Right atrium auricular region (tissue), 2 donors: ENCODE measurements around the gene SLC24A4. TPM values are rescaled to one million over a fixed set of nuclear protein-coding genes. Genes with fewer than 3 reads are reported as not detected.

Source experiments
- DNase-seq: peaks from one replicate; pipeline ENCODE4 v3.0.0-alpha.2; 2019; ENCODE audit warnings: low spot score
- H3K27ac ChIP-seq, 2 donors: fragments of 200-600 bp; sonication (generic); 1 replicate in 1 of 2; 2 replicates in 1 of 2; pipeline ENCODE4 v1.5.1; 2016 to 2019
- H3K27me3 ChIP-seq, 2 donors: fragments of 200-600 bp; sonication (generic); one replicate each; pipeline versions ENCODE4 v1.5.1 to v1.6.0; 2017 to 2019
- H3K36me3 ChIP-seq: fragments of 200-600 bp; sonication (generic); one replicate; pipeline ENCODE4 v1.5.1; 2016
- H3K4me1 ChIP-seq, 2 donors: fragments of 200-600 bp; sonication (generic); one replicate each; pipeline versions ENCODE4 v1.5.1 to v1.6.0; 2017 to 2019
- H3K4me3 ChIP-seq, 2 donors: fragments of 200-600 bp; sonication (generic); 1 replicate in 1 of 2; 2 replicates in 1 of 2; pipeline ENCODE4 v1.5.1; 2017 to 2019; ENCODE audit warnings: mild to moderate bottlenecking in 1 of 2, moderate library complexity in 1 of 2
- H3K9me3 ChIP-seq, 2 donors: fragments of 200-600 bp; sonication (generic); one replicate each; pipeline ENCODE4 v1.5.1; 2019
- total RNA-seq, 2 donors: library from RNA; depleted of rRNA; stranded (reverse); fragments of >200 nt; gene quantifications; one replicate each; pipeline ENCODE4 v1.1.0, GENCODE V29; 2016
- TF ChIP-seq, protein P1 (sequence below), 2 donors: fragments of 200-600 bp; sonication (generic); IDR thresholded peaks; one replicate each; pipeline ENCODE4 v1.5.1; 2019; ENCODE audit warnings: antibody characterized with exemption in 2 of 2

Gene SLC24A4
- total RNA-seq, 2 donors from 2014 or later: 0.04 to 0.24 TPM

DNA sequence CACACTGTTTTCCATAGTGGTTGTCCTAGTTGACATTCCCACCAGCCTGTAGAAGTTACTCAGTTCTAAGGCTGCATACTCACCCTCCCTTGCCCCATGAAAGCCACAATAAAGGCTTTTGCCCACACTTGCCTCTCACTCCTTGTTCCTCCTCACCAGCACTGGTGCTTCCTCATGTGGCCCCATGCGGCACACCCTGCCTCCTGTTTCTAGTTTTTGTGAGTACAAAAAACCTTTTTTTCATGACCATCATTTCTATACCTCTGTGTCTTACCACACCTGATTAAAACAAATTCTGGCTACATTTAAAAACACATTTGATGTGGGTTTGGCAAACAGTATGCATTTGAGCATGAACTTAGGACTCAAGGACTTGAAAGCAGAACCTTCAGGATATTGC lies 149.9 kb downstream of the SLC24A4 start:
- peaks cover 0 to 7% of the 10 kb centered on the region in 2 donors for H3K9me3 ChIP-seq
- H3K4me1 ChIP-seq: peaks cover 0 to 13% of the 10 kb centered on the region in 2 donors
- TF ChIP-seq, protein P1, sequence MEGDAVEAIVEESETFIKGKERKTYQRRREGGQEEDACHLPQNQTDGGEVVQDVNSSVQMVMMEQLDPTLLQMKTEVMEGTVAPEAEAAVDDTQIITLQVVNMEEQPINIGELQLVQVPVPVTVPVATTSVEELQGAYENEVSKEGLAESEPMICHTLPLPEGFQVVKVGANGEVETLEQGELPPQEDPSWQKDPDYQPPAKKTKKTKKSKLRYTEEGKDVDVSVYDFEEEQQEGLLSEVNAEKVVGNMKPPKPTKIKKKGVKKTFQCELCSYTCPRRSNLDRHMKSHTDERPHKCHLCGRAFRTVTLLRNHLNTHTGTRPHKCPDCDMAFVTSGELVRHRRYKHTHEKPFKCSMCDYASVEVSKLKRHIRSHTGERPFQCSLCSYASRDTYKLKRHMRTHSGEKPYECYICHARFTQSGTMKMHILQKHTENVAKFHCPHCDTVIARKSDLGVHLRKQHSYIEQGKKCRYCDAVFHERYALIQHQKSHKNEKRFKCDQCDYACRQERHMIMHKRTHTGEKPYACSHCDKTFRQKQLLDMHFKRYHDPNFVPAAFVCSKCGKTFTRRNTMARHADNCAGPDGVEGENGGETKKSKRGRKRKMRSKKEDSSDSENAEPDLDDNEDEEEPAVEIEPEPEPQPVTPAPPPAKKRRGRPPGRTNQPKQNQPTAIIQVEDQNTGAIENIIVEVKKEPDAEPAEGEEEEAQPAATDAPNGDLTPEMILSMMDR (IDR thresholded peaks at IDR 0.05): no peak
- H3K4me3 ChIP-seq: no peak overlapping the region
- no peaks in the 10 kb centered on the region for H3K27me3 ChIP-seq
- H3K36me3 ChIP-seq: no peaks in the 10 kb centered on the region
- peak; percentile 59 for DNase-seq
- H3K27ac ChIP-seq: peak overlapping the region; percentile 11 to 28

DNA sequence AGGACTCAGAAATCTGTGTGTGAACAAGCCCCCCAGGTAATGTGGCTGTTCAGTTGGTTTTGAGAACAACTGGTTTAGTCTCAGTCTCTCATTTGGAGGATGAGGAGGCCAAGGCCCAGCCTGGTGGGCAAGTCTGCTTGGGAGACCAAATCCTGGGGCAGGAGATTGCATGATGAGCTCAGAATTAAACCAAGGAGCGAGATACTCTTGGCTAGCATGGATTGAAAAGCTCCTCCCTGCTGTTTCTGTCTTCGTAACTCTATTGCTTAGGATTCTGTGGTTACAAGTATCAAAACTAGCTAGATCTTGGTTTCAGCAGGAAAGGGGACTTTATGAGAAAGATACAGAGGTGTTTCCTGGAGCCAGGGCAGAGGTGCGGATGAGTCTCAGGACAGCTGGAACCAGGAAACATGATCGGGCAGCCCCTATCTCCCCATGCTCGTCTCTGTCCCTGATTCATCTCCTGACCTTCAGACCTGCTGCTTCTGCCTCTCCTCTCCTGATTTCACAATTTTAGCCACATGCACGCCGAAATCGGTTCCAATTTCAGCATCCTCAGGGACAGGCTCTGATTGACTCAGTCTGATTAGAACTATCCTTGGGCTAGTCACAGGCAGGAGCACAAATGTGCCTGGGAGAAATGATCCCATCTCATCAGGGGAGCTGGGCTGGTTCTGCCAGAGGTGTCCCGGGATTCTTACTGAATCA lies 150.4 kb downstream of the SLC24A4 start:
- peak; percentile 79 for DNase-seq

DNA sequence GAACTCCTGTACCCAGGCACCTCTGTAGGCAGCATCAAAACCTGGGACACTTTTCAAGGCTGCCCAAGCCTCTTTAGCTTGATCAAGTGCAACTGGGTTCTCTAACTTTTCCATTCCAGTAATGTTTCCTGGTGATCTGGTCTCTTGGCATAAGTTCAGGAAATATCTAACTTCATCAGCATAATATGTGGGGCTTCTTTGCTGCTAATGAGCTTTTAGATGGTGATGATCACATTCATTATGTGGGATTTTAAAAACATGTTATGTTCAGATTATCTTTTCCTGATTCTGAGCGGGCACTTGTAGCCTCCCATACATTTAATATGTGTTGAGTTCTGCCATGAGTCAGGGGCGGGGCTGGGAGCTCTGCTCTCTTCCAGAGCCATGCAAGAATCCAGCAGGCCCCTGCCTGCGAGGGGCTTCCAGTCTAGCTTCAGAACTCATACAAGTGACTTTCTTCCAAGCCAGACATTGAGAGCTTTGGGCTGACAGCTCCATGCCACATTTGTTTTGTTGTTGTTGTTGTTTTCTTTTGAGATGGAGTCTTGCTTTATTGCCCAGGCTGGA lies 151.1 kb downstream of the SLC24A4 start:
- Histone ChIP-seq H3K27ac (peak overlapping the region in 1 of 2 donors; percentile 28), H3K4me3 (no peak overlapping the region), H3K36me3 (no peaks in the 10 kb centered on the region), H3K4me1 (peaks cover 0 to 13% of the 10 kb centered on the region in 2 donors), H3K27me3 (no peaks in the 10 kb centered on the region), H3K9me3 (peaks cover 0 to 7% of the 10 kb centered on the region in 2 donors)
- DNase-seq: no peak
- TF ChIP-seq, protein P1 (IDR thresholded peaks at IDR 0.05): no peak

More for the DNA sequence above, 150.4 kb downstream of the SLC24A4 start:
- Histone ChIP-seq H3K27ac (peak overlapping the region; percentile 11 to 28), H3K4me3 (no peak overlapping the region), H3K36me3 (no peaks in the 10 kb centered on the region), H3K9me3 (peaks cover 0 to 7% of the 10 kb centered on the region in 2 donors), H3K4me1 (peaks cover 0 to 13% of the 10 kb centered on the region in 2 donors), H3K27me3 (no peaks in the 10 kb centered on the region)
- TF ChIP-seq, protein P1 (IDR thresholded peaks at IDR 0.05): no peak

DNA sequence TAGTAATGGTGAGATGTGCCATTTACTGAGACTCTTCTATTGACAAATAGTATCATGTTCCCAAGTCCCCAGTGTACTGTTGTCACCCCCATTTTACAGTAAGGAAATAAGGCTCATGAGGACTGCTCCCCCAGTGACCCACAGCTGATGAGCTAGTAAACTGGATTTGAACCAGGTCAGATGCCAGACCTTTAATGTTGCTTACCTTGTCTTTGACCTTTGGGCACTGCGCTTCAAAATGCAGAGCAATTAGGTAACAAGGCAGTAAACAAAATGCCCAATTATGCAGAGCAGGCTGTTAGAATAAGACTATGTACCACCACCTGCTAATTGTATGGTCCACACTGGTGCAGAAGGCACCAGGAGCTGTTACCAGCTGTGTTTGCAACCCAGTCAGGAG lies 152.1 kb downstream of the SLC24A4 start:
- no peak overlapping the region for H3K4me3 ChIP-seq
- no peaks in the 10 kb centered on the region for H3K9me3 ChIP-seq
- TF ChIP-seq, protein P1 (IDR thresholded peaks at IDR 0.05): no peak
- H3K27ac ChIP-seq: peak overlapping the region in 1 of 2 donors; percentile 3
- no peaks in the 10 kb centered on the region for H3K36me3 ChIP-seq
- DNase-seq: peak; percentile 43
- no peaks in the 10 kb centered on the region for H3K27me3 ChIP-seq
- peaks cover 0 to 13% of the 10 kb centered on the region in 2 donors for H3K4me1 ChIP-seq

DNA sequence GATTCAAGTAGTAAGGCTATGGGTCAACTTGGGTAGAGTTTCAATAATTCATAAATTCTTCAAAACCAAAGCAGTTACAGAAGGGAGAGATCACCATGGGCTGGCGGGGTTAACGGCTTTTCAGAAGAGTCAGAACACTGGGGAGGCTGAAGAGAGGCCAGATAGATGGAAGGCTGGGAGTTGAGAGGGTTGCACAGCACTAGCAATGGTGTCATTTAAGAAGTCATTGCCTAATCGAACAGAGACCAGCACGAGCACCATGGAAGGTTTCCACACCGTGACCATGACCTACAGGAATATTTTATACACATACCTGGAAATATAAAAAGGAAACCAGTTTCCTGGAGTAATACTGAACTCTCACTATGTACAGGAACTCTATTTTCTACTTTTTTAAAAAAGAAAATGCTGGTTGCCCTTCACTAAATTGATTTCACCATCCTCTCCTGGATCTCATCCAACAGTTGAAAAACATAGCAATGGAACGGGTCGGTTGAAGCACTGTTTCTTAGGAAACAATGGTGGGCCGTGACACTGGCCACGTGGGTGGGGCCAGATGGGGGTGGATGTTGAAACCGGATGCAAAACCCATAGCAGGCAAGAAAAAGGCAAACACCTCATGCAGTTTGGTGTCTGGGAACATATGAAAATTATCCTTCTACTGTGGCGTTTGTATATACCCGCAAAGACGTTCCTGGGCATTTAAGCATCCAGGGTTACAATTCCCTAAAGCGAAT lies 152.7 kb downstream of the SLC24A4 start:
- peak; percentile 82 for DNase-seq
- TF ChIP-seq, protein P1 (IDR thresholded peaks at IDR 0.05): no peak
- Histone ChIP-seq H3K4me1 (peaks cover 0 to 13% of the 10 kb centered on the region in 2 donors), H3K4me3 (no peak overlapping the region), H3K9me3 (no peaks in the 10 kb centered on the region), H3K27me3 (no peaks in the 10 kb centered on the region), H3K36me3 (no peaks in the 10 kb centered on the region), H3K27ac (peak overlapping the region; percentile 3 to 7)
